ENCODE measurements around the gene RNF181. TPM values are rescaled to one million over a fixed set of nuclear protein-coding genes. Genes with fewer than 3 reads are reported as not detected.
"Not testable (repeated sequence)": the region's sequence is repeated elsewhere in the genome, so short reads cannot be mapped to it uniquely, and the experiment has no call there.

RNF181 gene, protein sequence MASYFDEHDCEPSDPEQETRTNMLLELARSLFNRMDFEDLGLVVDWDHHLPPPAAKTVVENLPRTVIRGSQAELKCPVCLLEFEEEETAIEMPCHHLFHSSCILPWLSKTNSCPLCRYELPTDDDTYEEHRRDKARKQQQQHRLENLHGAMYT
- total RNA-seq, result 71.2 TPM

DNA sequence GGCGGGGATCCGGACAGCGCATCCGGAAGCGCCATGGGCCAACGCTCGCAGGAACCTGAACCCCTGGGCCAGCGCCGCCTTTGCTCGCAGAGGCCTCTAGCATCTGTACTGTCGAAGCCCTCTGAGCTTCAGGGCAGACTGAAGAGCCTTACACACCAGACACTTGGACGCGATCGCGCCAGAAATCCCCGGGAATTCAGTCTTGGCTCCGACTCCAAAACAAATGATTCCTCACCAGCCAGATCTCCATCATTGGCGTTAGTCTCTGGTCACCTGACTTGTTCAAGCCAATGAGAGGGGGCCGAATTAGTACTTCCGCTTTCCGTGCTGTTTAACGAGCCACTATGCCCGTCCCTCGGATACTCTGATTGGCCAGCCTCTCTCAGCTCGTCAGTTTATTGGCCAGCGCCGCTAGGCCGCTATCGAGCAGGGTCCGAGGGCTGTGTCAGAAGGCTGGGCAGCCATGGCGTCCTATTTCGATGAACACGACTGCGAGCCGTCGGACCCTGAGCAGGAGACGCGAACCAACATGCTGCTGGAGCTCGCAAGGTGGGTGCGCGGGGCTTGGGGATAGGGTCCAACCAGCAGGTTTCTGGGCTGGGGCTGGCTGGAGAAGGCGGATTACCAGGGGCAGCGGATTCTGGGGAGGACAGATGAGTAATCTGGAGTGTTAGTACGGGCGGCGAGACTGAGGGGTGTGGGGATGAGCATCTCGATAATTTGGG is at the start of gene RNF181:
TSS of gene RNF181 (plus strand) at position 445 of the 725 bp plus-strand sequence. CDS start at position 464, 19 bp downstream.
- DNase-seq (ENCODE audit: low spot score), result peak; percentile 95
- ATAC-seq, result peak; percentile 98
- intact Hi-C loops (cut with DNase I), result no loop called here

DNA sequence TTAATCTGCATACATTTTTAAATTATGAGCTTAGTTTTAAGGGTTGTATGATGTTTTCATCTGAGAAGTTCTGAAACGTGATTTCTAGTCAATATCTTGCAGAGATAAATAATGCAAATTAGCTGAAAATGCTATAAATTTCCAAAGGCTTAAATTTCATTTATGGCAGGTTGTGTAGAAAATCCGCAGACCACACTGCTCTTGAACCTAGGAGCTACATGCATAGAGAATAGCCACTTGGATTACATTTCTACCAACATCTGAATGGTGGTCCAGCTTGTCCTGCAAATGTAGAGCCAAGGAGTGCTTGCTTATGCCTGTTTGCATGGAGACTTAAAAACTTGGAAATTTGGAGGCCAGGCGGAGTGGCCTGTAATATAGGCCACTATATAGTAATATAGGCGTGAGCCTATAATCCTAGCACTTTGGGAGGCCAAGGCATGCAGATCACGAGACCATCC is 49.7 kb upstream of the RNF181 start:
- no peak for ATAC-seq
- intact Hi-C loops (cut with DNase I), result no loop called here

DNA sequence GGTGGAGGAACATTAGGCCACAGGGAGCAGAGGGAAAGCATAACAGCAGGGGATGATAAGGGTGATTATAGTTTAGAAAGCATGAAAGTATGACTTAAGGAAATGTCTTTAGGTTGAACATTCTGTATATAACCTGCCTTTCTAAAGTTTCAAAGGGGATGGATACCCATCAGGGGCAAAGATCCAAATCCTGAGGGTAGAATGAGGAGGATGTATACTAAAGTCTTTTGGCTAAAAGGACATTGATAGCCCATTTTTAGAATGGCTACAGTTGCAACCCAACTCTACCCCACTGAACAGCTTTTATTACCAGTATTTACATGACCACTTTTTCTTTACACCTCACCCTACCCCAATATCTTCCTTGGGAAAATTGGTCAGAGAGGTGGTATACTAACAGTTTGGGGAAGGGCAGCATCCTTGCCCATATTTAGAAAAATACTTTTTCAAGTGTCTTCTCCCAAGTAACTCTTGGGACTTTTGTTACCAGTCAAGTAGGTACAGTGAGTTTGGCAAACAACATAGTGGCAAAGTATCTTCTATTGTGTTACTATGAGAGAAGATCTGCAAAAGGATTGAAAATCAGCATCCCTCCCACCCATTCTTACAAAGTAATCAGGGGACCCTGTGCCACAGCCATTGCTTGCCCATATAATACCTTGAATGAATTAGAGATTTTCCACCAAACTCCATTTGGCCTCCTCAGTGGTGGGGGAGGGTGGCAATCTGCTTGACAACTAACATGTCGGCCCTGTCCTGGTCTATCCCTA is 48.3 kb upstream of the RNF181 start:
- intact Hi-C loops (cut with DNase I), result no loop called here
- DNase-seq (ENCODE audit: low spot score) (no peak), ATAC-seq (no peak)

More for the DNA sequence above, 49.7 kb upstream of the RNF181 start:
- no peak for DNase-seq (ENCODE audit: low spot score)

DNA sequence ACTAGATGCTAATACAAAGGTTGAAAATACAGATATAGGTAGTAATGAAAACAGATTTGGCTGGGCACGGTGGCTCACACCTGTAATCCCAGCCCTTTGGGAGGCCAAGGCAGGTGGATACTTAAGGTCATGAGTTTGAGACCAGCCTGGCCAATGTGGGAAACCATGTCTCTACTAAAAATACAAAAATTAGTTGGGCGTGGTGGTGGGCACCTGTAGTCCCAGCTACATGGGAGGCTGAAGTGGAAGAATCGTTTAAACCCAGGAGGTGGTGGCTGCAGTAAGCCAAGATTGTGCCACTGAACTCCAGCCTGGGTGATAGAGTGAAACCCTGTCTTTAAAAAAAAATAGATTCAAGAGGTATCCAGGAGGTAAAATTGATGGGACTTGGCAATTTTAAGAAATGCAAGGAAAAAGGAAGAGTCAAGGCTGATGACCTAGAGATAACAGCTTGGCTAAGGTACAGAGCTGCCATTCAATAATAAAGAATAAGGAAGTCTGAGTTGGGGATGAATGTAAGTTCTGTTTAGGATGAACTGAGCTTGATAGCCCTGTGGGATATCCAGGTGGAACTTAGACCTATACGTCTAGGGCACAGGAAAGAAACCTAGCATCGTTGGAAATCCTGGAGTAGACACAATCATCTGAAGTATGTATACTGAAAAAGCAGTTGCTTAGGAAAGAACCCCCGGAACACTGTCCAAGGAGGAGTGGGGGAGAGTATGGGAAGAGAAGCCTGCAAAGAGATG is 47.5 kb upstream of the RNF181 start:
- DNase-seq (ENCODE audit: low spot score) (no peak), ATAC-seq (no peak)
- intact Hi-C loops (cut with DNase I), result no loop called here

DNA sequence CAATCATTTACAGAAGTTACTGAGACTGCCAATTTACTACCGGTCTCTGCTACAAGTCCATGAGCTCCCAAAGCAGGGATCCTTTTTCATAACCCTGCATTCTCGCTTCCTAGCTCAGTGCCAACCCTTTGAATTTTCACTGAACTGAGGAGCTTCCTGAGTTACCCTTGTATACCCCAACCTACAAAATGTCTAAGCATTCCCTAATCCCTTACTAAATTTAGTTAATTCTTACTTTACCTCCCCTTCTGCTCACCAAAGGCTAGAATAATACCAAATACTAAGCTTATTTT is 47.0 kb upstream of the RNF181 start:
- DNase-seq (ENCODE audit: low spot score) (no peak), ATAC-seq (no peak)

DNA sequence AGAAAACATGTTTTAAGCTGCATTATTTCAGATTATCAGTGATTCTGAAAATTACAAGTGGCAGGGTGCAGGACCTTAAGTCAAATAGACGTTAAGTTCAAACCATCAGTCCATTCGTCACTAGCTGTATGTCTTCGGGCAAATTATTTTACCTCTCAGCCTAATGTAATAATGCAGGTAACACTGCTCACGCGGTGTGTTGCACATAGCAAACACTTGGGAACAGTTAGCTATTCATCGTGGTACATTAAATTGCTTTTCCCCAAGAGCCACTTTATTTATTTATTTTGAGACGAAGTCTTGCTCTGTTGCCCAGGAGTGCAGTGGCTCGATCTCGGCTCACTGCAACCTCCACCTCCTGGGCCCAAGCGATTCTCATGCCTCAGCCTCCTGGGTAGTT is 46.5 kb upstream of the RNF181 start:
- intact Hi-C loops (cut with DNase I), result no loop called here
- no peak for DNase-seq (ENCODE audit: low spot score)
- no peak for ATAC-seq

More for the DNA sequence above, 47.0 kb upstream of the RNF181 start:
- intact Hi-C loops (cut with DNase I), result no loop called here

DNA sequence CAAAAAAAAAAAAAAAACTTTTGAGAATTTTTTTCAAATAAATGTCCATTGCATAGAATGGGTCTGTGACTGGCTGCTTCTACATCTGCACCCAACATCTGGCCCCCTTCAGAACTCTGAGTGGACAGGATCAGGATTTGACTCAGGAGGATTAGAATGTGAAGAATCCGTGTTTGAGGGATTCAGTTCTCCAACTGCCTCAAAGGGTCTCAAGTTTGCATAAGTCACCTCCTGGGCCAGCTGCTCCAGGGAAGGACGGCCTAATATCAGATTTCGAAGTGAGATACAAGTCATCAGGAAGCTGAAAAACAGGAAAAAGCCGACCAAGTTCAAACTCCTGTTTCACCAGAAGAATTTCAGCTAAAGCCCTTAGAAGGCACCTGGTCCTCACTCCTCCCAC is 45.7 kb upstream of the RNF181 start:
- intact Hi-C loops (cut with DNase I), result no loop called here
- ATAC-seq (no peak), DNase-seq (ENCODE audit: low spot score) (no peak)

DNA sequence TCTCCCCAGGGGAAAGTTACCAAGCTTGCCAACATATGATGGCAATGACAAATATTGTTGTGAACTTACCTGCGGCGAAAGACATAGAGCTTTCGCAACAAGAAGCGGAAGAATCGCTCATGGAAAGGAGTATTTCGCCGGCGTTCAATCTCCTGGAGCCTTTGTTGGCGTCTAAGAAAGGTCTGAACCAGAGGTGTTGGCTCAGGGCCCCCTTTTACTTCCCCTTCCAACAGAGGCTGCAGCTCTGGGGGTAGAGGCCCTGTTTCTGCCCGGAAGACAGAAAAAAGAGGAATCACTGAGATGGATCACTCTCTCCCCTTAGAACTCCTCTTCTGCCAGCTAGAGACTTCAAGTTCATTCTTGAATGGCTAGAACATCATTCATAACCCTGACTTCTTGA is 45.1 kb upstream of the RNF181 start:
- ATAC-seq (peak; percentile 45), DNase-seq (ENCODE audit: low spot score) (no peak)
- intact Hi-C loops (cut with DNase I), result no loop called here

DNA sequence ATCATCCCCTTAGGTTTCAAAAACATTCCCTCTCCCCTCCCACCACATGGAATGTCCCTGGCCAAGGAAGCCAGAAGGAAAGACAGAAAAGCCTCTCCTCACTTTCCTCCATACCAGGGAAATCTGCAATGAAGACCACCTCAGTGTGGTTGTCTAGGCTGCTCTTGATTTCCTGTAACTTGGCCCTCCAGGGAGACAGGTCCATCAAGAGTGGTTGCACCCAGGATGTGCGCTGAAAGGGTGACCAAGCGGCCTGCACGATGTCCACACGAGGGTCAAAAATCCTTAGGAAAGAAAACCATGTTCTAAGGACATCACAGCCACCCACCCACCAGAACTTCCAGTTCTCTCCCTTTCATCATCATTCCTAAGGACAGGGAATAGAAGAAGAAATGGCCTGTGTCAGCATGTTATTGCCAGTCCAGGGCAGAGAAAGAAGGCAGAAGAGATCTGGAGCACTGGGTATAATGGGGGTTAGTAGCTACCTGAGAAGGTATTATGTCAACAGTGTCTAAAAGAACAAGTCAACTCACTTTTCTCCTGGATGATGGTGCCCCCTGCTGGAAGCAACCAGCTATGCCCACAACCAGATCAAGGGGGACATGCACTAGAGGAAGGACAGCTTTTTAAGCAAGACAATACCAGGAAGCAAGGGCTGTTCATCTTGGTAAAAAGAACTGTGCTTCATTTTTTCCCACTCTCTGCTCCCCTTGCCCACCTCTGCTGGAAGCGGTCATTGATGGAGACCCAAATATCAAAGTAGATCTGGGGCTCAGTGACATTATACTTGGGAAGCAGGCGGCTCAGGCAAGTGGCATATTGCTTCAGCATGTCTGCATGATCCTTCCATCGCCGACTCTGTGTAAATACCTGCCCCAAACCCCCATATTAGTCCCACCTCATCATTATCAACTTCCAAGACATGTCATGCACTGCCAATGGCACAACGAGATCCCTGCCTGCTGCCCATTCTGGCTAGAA is 43.6 kb upstream of the RNF181 start:
- intact Hi-C loops (cut with DNase I), result loop anchor here (2.0 kb wide), 1 partner anchor 131 kb away; no protein-coding TSS in a partner anchor

DNA sequence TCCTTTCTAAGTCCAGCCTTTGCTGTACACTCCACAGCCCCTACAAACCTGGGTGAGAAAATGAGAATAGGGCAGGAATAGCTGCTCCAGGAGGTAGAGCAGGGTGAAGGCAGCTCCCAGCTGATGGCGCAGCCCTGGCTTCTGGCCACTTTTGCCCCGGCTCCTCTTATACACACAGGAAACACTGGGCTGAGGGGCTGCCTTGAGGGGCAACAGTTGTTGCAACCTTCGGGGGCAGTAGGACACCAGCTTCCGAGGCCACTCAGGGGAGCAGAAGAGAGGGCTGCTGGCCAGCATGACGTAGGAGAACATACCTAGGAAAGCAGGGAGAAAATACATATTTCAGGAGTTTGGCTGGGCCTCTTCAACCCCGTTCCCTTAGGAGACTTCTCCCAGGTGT is 42.4 kb upstream of the RNF181 start:
- DNase-seq (ENCODE audit: low spot score) (no peak), ATAC-seq (no peak)
- intact Hi-C loops (cut with DNase I), result loop anchor here (2.0 kb wide), 1 partner anchor 132 kb away; no protein-coding TSS in a partner anchor

More for the DNA sequence above, 43.6 kb upstream of the RNF181 start:
- DNase-seq (ENCODE audit: low spot score) (peak; percentile 90), ATAC-seq (peak; percentile 82)

DNA sequence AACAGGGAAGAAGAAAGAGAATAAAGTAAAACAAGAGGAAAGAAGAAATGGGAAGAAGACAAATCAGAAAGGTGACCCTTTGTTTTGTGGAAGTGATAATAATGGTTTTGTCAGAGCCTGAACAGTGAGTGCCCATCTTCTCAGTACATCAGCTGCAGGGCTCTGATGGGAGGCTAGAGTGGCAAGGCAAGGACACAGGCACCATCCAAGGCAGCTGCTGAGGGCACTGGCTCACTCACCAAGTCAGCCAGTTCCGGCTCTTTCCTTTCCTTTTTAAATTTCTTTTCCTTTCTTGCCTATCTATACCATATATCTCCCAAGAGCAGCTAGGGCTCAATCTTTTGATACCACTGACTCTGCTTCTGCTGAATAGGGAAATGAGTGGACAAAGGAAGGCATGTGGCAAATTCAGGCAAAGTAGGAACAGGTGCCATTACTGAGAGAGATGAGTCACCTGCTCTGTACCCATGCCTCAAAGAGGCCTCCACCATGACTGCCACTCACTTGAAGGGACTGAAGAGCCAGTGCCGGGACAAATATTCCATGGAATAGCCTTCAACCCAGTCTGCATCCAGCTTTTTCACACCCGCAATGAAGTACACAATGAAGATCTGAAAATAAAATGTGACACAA is 40.4 kb upstream of the RNF181 start:
- DNase-seq (ENCODE audit: low spot score) (no peak), ATAC-seq (no peak)
- intact Hi-C loops (cut with DNase I), result no loop called here

DNA sequence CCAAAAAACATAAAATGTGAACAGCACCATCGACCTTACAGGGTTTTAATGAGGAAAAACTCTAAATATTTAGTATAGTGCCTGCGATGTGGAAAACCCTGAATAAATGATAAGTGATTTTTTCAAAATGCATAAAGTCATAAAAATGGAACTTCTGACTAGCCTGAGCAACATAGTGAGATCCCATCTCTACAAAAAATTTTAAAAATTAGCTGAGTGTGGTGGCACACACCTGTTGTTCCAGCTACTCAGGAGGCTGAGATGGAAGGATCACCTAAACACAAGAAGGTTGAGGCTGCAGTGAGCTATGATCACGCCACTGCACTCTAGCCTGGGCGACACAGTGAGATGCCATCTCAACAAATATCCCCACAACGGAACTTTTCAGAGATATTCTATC is 38.4 kb upstream of the RNF181 start:
- no peak for ATAC-seq
- intact Hi-C loops (cut with DNase I), result no loop called here
- DNase-seq (ENCODE audit: low spot score), result no peak

DNA sequence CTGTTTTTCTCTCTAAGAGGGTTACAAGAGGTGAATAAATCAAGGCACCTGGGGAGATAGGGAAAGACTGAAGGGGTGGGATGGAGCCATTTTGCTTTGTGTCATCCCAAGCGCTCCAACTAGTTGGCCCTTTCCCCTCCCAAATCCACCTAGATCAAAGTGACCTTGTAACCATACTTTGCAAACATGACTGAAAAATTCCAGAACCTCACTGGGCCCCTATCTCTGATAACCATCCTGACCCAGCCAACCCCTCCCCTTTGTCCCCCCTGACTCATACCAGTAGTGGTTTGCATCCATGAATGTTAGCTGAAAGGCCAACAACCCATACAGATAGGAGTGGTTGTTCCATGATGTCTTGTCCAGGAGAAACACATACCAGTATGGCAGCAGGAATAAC is 37.4 kb upstream of the RNF181 start:
- intact Hi-C loops (cut with DNase I), result no loop called here
- ATAC-seq (no peak), DNase-seq (ENCODE audit: low spot score) (no peak)

DNA sequence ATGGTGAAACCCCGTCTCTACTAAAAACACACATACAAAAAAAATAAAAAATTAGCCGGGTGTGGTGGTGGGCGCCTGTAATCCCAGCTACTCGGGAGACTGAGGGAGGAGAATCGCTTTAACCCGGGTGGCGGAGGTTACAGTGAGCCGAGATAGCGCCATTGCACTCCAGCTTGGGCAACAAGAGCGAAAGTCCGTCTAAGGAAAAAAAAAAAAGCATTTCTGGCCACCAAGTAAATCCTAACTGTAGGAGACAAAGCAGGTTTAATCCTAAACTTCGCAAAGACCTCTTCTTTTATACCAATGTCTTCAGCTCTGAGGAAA is 35.2 kb upstream of the RNF181 start:
- DNase-seq (ENCODE audit: low spot score); ATAC-seq; intact Hi-C loops (cut with DNase I): not testable (repeated sequence)

DNA sequence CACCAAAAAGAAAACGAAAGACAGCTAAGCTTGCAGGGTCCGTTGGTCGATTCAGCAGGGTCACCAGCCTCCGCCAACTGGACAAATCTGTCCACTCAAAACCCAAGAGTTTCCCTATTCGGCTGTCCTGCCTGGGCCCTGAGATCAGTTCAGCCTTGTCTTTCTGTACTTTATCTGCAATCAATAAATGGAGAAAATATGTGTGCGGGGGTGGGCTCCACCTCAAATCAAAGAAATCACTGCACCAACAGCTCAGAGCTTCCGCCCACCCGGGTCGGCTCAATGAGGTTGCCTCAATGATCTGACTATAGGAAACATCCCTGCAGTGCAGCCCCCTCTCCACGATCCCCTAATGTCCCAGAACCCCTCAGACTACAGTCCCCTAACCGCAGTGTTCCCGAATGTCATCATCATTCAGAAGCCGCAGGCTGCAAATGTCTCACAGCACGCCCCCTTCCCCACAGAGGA is 34.7 kb upstream of the RNF181 start:
- intact Hi-C loops (cut with DNase I), result no loop called here
- DNase-seq (ENCODE audit: low spot score), result no peak
- peak; percentile 53 for ATAC-seq

DNA sequence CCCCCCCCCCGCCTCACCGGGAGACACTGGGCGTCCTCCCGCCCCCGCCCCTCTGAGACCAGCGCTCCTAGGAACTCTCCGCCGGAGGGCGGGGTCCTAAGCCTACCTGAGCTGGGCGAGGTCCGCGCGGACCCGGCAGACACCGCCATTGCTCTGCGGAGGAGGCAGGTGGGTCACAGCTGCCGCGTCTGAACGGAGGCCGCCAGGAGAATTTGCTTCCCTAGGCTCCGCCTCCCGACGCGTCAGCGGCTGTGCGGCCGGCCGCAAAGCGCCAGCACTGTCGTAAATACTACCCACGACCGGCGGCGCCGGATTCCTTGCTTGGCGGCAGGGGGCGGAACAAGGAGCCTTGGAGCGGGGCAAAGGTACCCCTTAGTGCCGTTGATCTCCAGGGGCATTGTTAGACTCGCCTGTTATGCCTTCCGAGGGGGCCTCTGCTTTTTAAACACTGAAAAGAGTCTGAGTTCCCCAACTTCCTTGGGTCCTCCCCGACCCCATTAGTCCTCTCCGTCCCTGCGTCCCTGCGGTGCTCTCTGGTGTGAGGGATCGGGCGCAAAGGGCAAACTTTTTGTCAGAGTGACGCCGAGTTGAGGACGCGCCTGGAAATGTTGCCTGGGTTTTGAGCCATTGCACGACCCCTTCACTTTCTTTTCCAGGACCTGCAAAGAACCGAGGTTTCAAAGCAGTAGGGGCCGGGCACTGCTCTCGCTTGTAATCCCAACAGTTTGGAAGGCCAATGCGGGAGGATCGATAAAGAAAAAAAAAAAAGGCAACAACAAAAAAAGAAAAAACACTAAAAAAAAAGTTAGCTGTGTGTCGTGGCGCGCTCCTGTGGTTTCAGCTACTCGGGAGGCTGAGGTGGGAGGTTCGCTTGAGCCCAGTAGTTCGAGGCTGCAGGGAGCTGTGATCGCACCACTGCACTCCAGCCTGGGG is 34.0 kb upstream of the RNF181 start, which contains the start of gene GGCX:
TSS of gene GGCX (minus strand) at position 214 of the 933 bp plus-strand sequence. CDS start at position 149, 65 bp downstream.
- DNase-seq (ENCODE audit: low spot score) (peak; percentile 98), ATAC-seq (peak; percentile 97)
- intact Hi-C loops (cut with DNase I), result no loop called here

DNA sequence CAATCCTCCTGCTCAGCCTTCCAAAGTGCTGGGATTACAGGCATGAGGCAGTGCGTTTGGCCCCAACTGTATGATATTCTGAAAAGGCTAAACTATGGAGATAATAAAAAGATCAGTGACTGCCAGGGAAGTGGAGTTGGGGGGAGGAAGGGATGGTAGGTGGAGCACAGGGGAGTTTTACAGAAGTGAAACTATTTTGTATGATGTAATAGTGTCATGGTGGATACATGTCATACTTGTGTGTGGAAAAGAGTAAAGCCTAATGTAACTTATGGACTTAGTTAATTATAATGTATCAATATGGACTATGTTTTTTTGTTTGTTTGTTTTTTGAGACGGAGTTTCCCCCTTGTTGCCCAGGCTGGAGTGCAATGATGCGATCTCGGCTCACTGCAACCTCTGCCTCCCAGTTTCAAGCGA is 31.4 kb upstream of the RNF181 start:
- intact Hi-C loops (cut with DNase I), result no loop called here
- DNase-seq (ENCODE audit: low spot score) (no peak), ATAC-seq (no peak)

All from sciatic nerve (tissue), 2 donors.